ENCODE measurements around the gene CLIC3. TPM values are rescaled to one million over a fixed set of nuclear protein-coding genes. Genes with fewer than 3 reads are reported as not detected.

Gene CLIC3
- total RNA-seq, 4 donors from 2014 or later, result 3.3 TPM; not detected in 3

DNA sequence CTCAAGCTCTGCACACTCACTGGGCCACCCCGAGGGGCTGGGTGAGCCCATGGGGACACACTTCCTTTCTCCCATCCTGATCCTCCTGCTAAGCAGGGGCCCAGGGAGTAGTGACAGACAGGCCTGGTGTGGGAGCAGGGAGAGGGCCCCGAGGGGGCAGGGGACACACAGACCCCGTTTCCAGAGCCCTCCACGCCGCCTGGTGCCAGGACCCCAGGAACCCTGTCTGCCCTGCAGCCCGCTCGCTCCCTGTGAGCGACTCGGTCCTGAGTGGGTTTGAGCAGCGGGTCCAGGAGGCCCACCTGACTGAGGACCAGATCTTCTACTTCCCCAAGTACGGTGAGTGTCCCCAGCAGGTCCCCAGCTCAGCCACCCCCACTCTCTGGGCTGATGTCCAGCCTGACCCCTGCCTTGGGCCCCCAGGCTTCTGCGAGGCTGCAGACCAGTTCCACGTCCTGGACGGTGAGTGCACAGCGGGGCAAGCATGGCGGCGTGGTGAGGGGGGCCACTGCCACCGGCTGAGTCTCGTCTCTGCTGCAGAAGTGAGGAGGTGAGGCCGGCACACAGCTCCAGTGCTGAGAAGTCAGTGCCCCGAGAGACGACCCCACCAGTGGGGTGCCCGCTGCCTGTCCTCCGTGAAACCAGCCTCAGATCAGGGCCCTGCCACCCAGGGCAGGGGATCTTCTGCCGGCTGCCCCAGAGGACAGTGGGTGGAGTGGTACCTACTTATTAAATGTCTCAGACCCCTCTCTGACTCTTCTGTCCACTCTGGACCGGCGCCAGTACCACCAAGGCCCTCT lies 49.9 kb downstream of the CLIC3 start:
- no peak overlapping the region for H3K27ac ChIP-seq

DNA sequence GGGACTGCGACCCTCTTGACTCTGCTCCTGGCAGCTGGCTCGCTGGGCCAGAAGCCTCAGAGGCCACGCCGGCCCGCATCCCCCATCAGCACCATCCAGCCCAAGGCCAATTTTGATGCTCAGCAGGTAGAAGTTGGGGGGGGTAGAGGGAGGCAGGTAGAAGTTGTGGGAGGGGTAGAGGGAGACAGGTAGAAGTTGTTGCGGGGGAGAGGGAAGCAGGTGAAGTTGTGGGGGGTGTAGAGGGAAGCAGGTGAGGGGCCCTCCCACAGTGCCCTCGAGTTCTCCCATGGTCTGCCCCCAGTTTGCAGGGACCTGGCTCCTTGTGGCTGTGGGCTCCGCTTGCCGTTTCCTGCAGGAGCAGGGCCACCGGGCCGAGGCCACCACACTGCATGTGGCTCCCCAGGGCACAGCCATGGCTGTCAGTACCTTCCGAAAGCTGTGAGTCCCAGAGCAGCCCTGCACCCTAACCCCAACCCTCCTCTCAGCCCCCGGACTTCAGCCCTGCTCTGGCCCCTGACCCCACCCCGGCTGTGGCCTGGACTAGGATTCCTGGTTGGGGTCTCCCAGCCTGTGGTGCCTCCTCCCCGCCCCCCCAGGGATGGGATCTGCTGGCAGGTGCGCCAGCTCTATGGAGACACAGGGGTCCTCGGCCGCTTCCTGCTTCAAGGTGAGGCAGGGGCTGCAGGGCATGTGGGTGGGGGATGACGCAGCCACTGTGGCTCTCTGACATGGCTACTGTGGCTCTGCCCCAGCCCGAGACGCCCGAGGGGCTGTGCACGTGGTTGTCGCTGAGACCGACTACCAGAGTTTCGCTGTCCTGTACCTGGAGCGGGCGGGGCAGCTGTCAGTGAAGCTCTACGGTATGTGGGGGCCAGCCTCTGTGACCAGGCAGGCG lies 50.8 kb downstream of the CLIC3 start:
- peaks cover 0 to 26% (median 0%) of the 10 kb centered on the region in 3 donors for H3K36me3 ChIP-seq
- H3K4me3 ChIP-seq, result peak overlapping the region in 2 of 4 donors; percentile 23 to 83
- H3K27ac ChIP-seq, result peak overlapping the region in 2 of 4 donors; percentile 48 to 94
- TF ChIP-seq POLR2A (IDR thresholded peaks at IDR 0.05), result no peak
- TF ChIP-seq, protein P1, sequence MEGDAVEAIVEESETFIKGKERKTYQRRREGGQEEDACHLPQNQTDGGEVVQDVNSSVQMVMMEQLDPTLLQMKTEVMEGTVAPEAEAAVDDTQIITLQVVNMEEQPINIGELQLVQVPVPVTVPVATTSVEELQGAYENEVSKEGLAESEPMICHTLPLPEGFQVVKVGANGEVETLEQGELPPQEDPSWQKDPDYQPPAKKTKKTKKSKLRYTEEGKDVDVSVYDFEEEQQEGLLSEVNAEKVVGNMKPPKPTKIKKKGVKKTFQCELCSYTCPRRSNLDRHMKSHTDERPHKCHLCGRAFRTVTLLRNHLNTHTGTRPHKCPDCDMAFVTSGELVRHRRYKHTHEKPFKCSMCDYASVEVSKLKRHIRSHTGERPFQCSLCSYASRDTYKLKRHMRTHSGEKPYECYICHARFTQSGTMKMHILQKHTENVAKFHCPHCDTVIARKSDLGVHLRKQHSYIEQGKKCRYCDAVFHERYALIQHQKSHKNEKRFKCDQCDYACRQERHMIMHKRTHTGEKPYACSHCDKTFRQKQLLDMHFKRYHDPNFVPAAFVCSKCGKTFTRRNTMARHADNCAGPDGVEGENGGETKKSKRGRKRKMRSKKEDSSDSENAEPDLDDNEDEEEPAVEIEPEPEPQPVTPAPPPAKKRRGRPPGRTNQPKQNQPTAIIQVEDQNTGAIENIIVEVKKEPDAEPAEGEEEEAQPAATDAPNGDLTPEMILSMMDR (IDR thresholded peaks at IDR 0.05), result no peak
- H3K4me1 ChIP-seq, result peaks cover 0 to 39% (median 11%) of the 10 kb centered on the region in 4 donors
- no peak for DNase-seq
- H3K9me3 ChIP-seq, result no peaks in the 10 kb centered on the region
- no peaks in the 10 kb centered on the region for H3K27me3 ChIP-seq

More for the DNA sequence above, 49.9 kb downstream of the CLIC3 start:
- H3K4me3 ChIP-seq, result peak overlapping the region in 2 of 4 donors; percentile 23 to 83
- peaks cover 0 to 42% (median 11%) of the 10 kb centered on the region in 4 donors for H3K4me1 ChIP-seq
- H3K9me3 ChIP-seq, result no peaks in the 10 kb centered on the region
- no peak for TF ChIP-seq POLR2A (IDR thresholded peaks at IDR 0.05)
- H3K36me3 ChIP-seq, result peaks cover 0 to 18% (median 0%) of the 10 kb centered on the region in 3 donors
- no peaks in the 10 kb centered on the region for H3K27me3 ChIP-seq
- no peak for DNase-seq

Other genes starting within 250 kb of the CLIC3 start
- gene LCN6, start 248.0 kb downstream of the CLIC3 start, total RNA-seq, result 10 to 100 TPM in 1 of 4 donors, 1 to 10 TPM in 3; 4.7 to 17.3 (median 5.6) TPM
- gene LCN8, start 238.3 kb downstream of the CLIC3 start, total RNA-seq, result not detected
- gene LCN15, start 232.1 kb downstream of the CLIC3 start, total RNA-seq, result 1 to 10 TPM in 2 of 4 donors, not detected in 2; 1.5 to 9.3 TPM
- 100 to 1,000 TPM in 3 of 4 donors, 10 to 100 TPM in 1; 52.0 to 240 (median 187) TPM for gene TMEM141, start 205.2 kb downstream of the CLIC3 start, total RNA-seq
- gene CCDC183, start 200.2 kb downstream of the CLIC3 start, total RNA-seq, result 10 to 100 TPM; 16.6 to 69.9 (median 46.0) TPM
- gene RABL6, start 188.6 kb downstream of the CLIC3 start, total RNA-seq, result 100 to 1,000 TPM in 3 of 4 donors, 10 to 100 TPM in 1; 98.4 to 187 (median 134) TPM
- gene AJM1, start 154.1 kb downstream of the CLIC3 start, total RNA-seq, result 10 to 100 TPM in 2 of 4 donors, 1 to 10 TPM in 2; 4.1 to 17.4 (median 9.2) TPM
- gene PHPT1, start 147.2 kb downstream of the CLIC3 start, total RNA-seq, result 100 to 1,000 TPM in 2 of 4 donors, 10 to 100 TPM in 2; 66.0 to 120 (median 96.5) TPM
- gene MAMDC4, start 144.2 kb downstream of the CLIC3 start, total RNA-seq, result 10 to 100 TPM; 30.8 to 50.4 (median 41.4) TPM
- 100 to 1,000 TPM; 299 to 676 (median 475) TPM for gene EDF1, start 130.3 kb downstream of the CLIC3 start, total RNA-seq
- 10 to 100 TPM; 17.5 to 75.1 (median 22.2) TPM for gene TRAF2, start 110.1 kb downstream of the CLIC3 start, total RNA-seq
- 100 to 1,000 TPM; 247 to 470 (median 336) TPM for gene FBXW5, start 51.8 kb downstream of the CLIC3 start, total RNA-seq
- gene C8G, start 51.3 kb downstream of the CLIC3 start, total RNA-seq, result 100 to 1,000 TPM in 1 of 4 donors, 10 to 100 TPM in 2, not detected in 1; 24.9 to 148 (median 66.2) TPM
- 1 to 10 TPM in 3 of 4 donors, not detected in 1; 1.8 to 8.7 (median 7.9) TPM for gene LCN12, start 44.3 kb downstream of the CLIC3 start, total RNA-seq
- gene PTGDS, start 19.1 kb downstream of the CLIC3 start, total RNA-seq, result 10 to 100 TPM in 2 of 4 donors, 1 to 10 TPM in 2; 1.2 to 21.5 (median 7.8) TPM
- gene LCNL1, start 13.6 kb downstream of the CLIC3 start, total RNA-seq, result under 1 TPM in 2 of 4 donors, not detected in 2; 0.28 to 0.83 TPM
- gene PAXX, start 4.1 kb downstream of the CLIC3 start, total RNA-seq, result 10 to 100 TPM; 52.3 to 92.4 (median 63.0) TPM
- gene ABCA2, start 31.7 kb upstream of the CLIC3 start, total RNA-seq, result 10 to 100 TPM; 46.4 to 69.0 (median 49.0) TPM
- gene FUT7, start 35.5 kb upstream of the CLIC3 start, total RNA-seq, result not detected
- gene NPDC1, start 49.6 kb upstream of the CLIC3 start, total RNA-seq, result 100 to 1,000 TPM in 2 of 4 donors, 10 to 100 TPM in 2; 54.2 to 106 (median 83.8) TPM
- gene ENTPD2, start 57.5 kb upstream of the CLIC3 start, total RNA-seq, result 10 to 100 TPM in 3 of 4 donors, 1 to 10 TPM in 1; 5.0 to 53.8 (median 28.9) TPM
- gene SAPCD2, start 74.0 kb upstream of the CLIC3 start, total RNA-seq, result 10 to 100 TPM in 1 of 4 donors, 1 to 10 TPM in 3; 5.6 to 12.4 (median 7.9) TPM
- gene UAP1L1, start 80.9 kb upstream of the CLIC3 start, total RNA-seq, result 10 to 100 TPM in 1 of 4 donors, 1 to 10 TPM in 3; 4.9 to 15.7 (median 6.6) TPM
- gene MAN1B1, start 90.4 kb upstream of the CLIC3 start, total RNA-seq, result 10 to 100 TPM; 42.7 to 74.7 (median 61.0) TPM
- gene DPP7, start 118.2 kb upstream of the CLIC3 start, total RNA-seq, result 100 to 1,000 TPM in 1 of 4 donors, 10 to 100 TPM in 3; 44.7 to 177 (median 76.7) TPM
- gene GRIN1, start 142.6 kb upstream of the CLIC3 start, total RNA-seq, result not detected
- 10 to 100 TPM; 14.5 to 45.7 (median 34.1) TPM for gene LRRC26, start 173.5 kb upstream of the CLIC3 start, total RNA-seq
- not detected for gene TMEM210, start 175.5 kb upstream of the CLIC3 start, total RNA-seq
- 100 to 1,000 TPM in 2 of 4 donors, 10 to 100 TPM in 2; 37.7 to 118 (median 78.7) TPM for gene ANAPC2, start 192.0 kb upstream of the CLIC3 start, total RNA-seq
- 10 to 100 TPM; 58.6 to 82.0 (median 71.6) TPM for gene SSNA1, start 192.1 kb upstream of the CLIC3 start, total RNA-seq
- gene TPRN, start 204.2 kb upstream of the CLIC3 start, total RNA-seq, result 100 to 1,000 TPM in 3 of 4 donors, 10 to 100 TPM in 1; 28.1 to 167 (median 130) TPM
- gene TMEM203, start 209.1 kb upstream of the CLIC3 start, total RNA-seq, result 10 to 100 TPM; 11.6 to 33.5 (median 27.6) TPM
- gene NDOR1, start 209.1 kb upstream of the CLIC3 start, total RNA-seq, result 10 to 100 TPM; 16.3 to 39.2 (median 25.1) TPM
- gene RNF208, start 225.7 kb upstream of the CLIC3 start, total RNA-seq, result 1 to 10 TPM in 2 of 4 donors, not detected in 2; 4.4 to 5.9 TPM
- 1 to 10 TPM in 2 of 4 donors, not detected in 2; 1.3 to 1.9 TPM for gene CYSRT1, start 228.6 kb upstream of the CLIC3 start, total RNA-seq
- gene RNF224, start 230.9 kb upstream of the CLIC3 start, total RNA-seq, result not detected
- 10 to 100 TPM in 2 of 4 donors, 1 to 10 TPM in 1, not detected in 1; 4.0 to 14.8 (median 13.3) TPM for gene SLC34A3, start 234.3 kb upstream of the CLIC3 start, total RNA-seq
- 100 to 1,000 TPM; 174 to 409 (median 322) TPM for gene TUBB4B, start 244.7 kb upstream of the CLIC3 start, total RNA-seq

Measured in Peyer's patch (tissue), 4 donors.